Measurements from ENCODE around the gene NUDT4.
A peak's percentile ranks its signal among the peaks of the same experiment; 100 is the strongest.
"Not testable (repeated sequence)": the region's sequence is repeated elsewhere in the genome, so short reads cannot be mapped to it uniquely, and the experiment has no call there.

NUDT4 gene

GRCh38 chr12:93368766-93369165 lies 9.0 kb upstream of the NUDT4 start:
- DNase-seq: no peak

- no peak for DNase-seq
Measured at GRCh38 chr12:93369505-93369904, 8.2 kb upstream of the NUDT4 start.

- DNase-seq: no peak
Measured at GRCh38 chr12:93370947-93371346, 6.8 kb upstream of the NUDT4 start.

GRCh38 chr12:93373961-93374656 lies 3.6 kb upstream of the NUDT4 start:
- no peak for DNase-seq

DNA sequence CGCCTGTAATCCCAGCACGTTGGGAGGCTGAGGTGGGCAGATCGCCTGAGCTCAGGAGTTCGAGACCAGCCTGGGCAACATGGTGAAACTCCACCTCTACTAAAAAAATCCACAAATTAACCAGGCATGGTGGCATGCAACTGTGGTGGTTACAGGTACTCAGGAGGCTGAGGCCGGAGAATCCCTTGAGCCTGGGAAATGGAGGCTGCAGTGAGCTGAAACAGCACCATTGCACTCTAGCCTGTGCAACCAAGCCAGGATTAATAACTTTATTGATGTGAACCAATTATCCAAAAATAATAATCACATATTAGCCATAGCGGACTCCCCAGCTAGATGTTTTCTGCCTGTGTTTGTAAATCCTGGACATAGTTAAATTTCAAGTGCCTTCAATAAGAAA lies 1.8 kb upstream of the NUDT4 start:
- no peak for DNase-seq

DNA sequence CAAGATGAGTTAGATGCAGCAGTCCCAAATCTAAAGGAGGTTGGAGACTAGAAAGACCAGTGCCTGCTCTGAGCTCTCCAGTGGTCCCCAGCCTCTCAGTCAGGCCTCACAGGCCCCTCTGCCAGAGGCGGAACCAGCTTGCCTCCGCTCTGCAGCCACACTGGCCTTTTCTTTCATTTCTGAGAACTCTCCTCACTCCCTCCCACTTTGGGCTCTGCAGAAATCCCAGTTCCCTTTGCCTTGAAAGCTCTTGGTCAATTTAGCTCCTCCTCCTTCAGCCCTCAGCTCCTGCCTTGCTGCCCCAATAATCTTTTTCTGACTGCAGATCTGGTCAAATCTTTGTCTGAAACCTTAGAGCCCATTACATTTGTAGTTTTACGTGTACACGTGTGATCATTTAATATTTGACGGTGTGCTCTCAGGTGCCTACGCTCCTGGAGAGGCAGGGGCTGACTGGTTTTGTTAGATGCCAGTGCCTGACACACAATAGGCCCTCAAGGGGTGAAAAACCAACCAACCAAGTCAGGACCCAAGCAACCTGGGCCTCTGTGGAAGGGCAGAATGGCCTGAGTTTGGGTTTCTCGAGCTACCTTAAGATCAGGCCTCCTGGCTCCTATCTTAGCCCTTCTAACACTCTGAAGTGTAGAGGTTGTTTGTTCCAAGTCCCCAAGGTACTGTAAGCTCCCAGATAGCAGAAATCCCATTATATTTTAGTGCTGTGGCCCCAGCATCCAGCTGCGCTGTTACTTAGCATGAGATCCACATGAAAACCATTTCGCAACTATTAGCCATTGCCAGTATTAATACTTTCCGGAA lies 1.1 kb upstream of the NUDT4 start:
- no peak for DNase-seq

GRCh38 chr12:93378196-93378997 lies 672 bp downstream of the NUDT4 start:
- peak; percentile 68 for DNase-seq

GRCh38 chr12:93378998-93379325 lies 1.2 kb downstream of the NUDT4 start:
- DNase-seq: no peak

GRCh38 chr12:93379326-93379980 lies 1.7 kb downstream of the NUDT4 start:
- no peak for DNase-seq

GRCh38 chr12:93379981-93380361 lies 2.2 kb downstream of the NUDT4 start:
- no peak for DNase-seq

DNA sequence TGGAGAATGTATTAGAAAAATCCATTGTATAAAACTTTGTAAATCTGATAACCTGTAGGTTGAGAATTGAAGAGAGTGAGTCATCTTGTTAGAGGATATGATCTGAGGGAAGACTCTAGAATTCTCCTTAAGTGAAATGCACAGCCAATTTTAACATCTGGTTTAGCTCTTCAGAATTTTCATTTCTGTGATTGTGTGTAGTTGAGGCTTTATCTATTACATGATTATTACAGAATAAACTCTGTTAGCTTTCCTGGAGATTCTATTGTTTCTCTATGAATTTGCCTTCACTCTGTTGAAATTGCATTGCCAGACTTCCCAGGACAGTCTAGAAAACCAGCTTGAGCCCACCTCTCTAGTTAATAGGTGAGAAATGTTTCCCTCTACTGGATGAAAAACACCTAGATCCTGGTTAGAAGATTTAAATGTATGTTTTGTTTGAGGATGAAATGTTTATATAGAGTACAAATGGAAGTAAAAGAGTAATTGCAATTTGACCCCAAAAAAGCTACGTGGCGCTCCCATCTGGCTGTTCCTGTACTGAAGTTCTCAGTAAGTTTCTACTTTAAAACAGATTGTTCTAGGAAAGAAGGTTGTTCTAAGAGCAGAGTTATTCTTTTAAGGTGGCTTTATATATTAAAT lies 2.9 kb downstream of the NUDT4 start:
- no peak for DNase-seq

DNA sequence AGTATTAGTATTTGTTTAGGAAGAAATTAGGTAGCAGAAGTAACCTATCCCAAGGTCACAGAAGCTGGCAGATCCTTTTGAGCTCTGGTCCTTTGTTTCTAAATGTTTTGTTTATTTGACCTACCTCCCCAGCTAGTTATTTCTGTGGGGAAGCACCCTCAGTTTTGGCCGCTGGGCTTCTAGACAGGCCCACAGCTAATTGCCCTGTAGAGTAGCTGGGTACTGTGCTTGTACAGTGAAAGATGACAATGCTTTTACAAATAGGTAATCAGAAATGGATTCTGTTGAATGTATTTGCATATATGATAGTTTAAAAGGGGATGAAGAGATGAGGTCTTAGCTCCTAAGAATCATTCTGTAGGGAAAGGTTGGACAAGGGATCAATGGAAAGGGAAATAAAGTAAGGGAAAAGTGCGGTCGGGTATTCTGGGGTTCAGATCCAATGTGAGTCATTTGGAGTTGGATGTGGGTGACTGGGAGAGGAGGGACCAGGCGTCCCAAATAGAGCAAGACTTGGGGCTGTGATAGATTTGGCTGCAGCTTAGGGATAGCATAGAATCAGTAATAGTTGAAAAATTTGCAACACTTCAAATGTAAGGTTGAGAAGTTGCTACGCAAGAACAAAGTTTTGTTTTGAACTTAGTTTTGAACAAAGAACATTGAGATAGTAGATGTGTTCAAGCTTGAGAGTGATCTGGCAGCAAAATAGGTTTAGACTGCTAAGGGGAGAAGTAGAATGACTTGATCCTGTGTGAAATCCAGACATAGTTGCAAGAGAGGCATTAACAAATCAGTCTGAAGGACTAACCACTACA lies 3.6 kb downstream of the NUDT4 start:
- no peak for DNase-seq

GRCh38 chr12:93381976-93382437 lies 4.3 kb downstream of the NUDT4 start:
- DNase-seq: not testable (repeated sequence)

GRCh38 chr12:93387780-93388179 lies 10.1 kb downstream of the NUDT4 start:
- peak; percentile 74 for DNase-seq

DNA sequence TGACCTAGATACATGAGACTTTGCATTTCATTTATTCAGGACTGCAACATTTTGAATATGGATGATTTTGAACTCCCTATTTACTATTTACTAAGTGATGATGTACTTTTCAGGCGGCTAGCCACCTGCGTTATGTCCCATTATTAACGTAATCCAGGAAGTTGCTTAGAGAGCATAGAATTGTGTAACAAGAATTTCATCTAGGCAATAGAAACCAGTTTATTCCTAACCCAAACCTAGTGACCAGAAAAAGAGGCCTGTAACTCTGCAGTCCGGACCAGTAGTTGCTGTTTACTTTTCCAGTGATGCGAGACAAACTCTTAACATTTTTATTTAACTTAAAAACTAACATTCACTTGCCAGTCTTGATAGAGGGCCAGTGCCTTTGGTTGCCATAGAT lies 12.3 kb downstream of the NUDT4 start:
- no peak for DNase-seq

DNA sequence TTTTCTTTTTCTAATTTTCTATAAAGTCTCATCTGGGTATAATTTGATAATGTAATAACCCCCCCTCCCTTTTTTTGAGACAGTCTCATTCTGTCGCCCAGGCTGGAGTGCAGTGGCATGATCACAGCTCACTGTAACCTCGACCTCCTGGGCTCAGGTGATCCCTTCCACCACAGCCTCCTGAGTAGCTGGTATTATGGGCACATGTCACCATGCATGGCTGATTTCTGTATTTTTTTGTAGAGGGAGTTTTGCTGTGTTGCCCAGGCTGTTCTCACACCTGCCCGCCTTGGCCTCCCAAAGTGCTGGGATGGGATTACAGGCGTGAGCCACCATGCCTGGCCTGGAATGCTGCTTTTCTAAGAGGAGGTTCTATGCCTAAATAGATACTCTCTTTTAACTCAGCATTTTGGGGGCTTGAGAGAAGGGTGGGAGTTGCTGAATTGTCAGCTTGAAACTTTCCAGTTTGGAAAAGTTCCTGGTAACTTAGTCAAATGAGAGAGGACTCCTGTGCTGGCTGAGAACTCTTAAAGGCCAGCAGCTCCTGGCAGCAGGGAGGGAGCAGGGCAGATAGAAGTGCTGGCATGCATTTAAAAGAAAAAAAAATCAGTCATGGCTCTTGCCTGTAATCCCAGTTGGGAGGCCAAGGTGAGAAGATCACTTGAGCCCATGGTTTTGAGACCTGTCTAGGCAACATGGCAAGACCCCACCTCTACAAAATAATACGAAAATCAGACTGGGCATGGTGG lies 13.0 kb downstream of the NUDT4 start:
- no peak for DNase-seq

GRCh38 chr12:93393425-93393824 lies 15.7 kb downstream of the NUDT4 start:
- no peak for DNase-seq

DNA sequence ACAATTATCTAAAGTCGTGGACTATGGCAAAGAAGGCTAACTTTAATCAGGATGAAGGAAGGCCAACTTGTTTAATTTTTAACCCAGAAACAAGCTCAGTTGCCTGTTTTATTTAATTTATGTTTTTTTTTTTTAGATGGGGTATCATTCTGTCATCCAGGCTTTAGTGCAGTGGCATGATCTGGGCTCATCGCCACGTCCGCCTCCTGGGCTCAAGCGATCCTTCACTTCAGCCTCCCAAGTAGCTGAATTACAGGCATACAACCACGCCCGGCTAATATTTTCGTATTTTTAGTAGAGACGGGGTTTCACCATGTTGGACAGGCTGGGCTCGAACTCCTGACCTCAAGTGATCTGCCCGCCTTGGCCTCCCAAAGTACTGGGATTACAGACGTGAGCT lies 19.7 kb downstream of the NUDT4 start:
- DNase-seq: no peak

GRCh38 chr12:93399183-93399863 lies 21.6 kb downstream of the NUDT4 start:
- not testable (repeated sequence) for DNase-seq
